ENCODE results near the gene DUSP16. TPM values are rescaled to one million over a fixed set of nuclear protein-coding genes. Genes with fewer than 3 reads are reported as not detected.
A peak's percentile ranks its signal among the peaks of the same experiment; 100 is the strongest.

The DUSP16 gene
- total RNA-seq, 1 donor from 2014 or later, result 24.2 TPM

- no peak for DNase-seq
Measured at GRCh38 chr12:12467688-12468261, 94.9 kb downstream of the DUSP16 start.

- DNase-seq, result no peak
Measured at GRCh38 chr12:12467264-12467663, 95.4 kb downstream of the DUSP16 start.

GRCh38 chr12:12466157-12466556 lies 96.5 kb downstream of the DUSP16 start:
- DNase-seq, result no peak

- DNase-seq, result no peak
Measured at GRCh38 chr12:12465522-12465921, 97.1 kb downstream of the DUSP16 start.

- DNase-seq, result no peak
Measured at GRCh38 chr12:12461923-12462315, 100.7 kb downstream of the DUSP16 start.

- DNase-seq, result no peak
Measured at GRCh38 chr12:12460935-12461922, 101.4 kb downstream of the DUSP16 start.

GRCh38 chr12:12456637-12457036 lies 106.0 kb downstream of the DUSP16 start:
- no peak for DNase-seq

- DNase-seq, result no peak
Measured at GRCh38 chr12:12454315-12454714, 108.3 kb downstream of the DUSP16 start.

GRCh38 chr12:12453635-12454034 lies 109.0 kb downstream of the DUSP16 start:
- no peak for DNase-seq

- DNase-seq, result no peak
Measured at GRCh38 chr12:12452326-12452902, 110.2 kb downstream of the DUSP16 start.

GRCh38 chr12:12451098-12451497 lies 111.6 kb downstream of the DUSP16 start:
- no peak for DNase-seq

GRCh38 chr12:12450043-12450471 lies 112.6 kb downstream of the DUSP16 start:
- no peak for DNase-seq

GRCh38 chr12:12449533-12450025 lies 113.1 kb downstream of the DUSP16 start:
- DNase-seq, result no peak

- DNase-seq, result no peak
Measured at GRCh38 chr12:12447837-12448236, 114.8 kb downstream of the DUSP16 start.

GRCh38 chr12:12447236-12447635 lies 115.4 kb downstream of the DUSP16 start:
- no peak for DNase-seq

GRCh38 chr12:12446786-12447185 lies 115.9 kb downstream of the DUSP16 start:
- no peak for DNase-seq

- DNase-seq, result no peak
Measured at GRCh38 chr12:12445882-12446181, 116.8 kb downstream of the DUSP16 start.

GRCh38 chr12:12445165-12445881 lies 117.3 kb downstream of the DUSP16 start:
- DNase-seq, result no peak

GRCh38 chr12:12443431-12443878 lies 119.2 kb downstream of the DUSP16 start:
- DNase-seq, result peak; percentile 12

- DNase-seq, result peak; percentile 6
Measured at GRCh38 chr12:12442548-12443071, 120.1 kb downstream of the DUSP16 start.

GRCh38 chr12:12441843-12442461 lies 120.7 kb downstream of the DUSP16 start:
- no peak for DNase-seq

- no peak for DNase-seq
Measured at GRCh38 chr12:12441429-12441807, 121.2 kb downstream of the DUSP16 start.

Measured in skin of body (tissue), 2 donors.